HCT116 (cell line): ENCODE results near the gene RPTOR. TPM values are rescaled to one million over a fixed set of nuclear protein-coding genes. Genes with fewer than 3 reads are reported as not detected.

Experiments used
- ATAC-seq: fragments of 200-7000 bp; cut with Tn5 transposase; 2 replicates; pipeline ENCODE4 v1.9.1; 2020; ENCODE audit warnings: mild to moderate bottlenecking, moderate library complexity
- BruUV-seq: library from RNA; stranded (reverse); fragments of 400-500 nt; replicated peaks from 2 replicates; lab custom pipeline; 2021; lab: Mats Ljungman, UMichigan
- CTCF ChIA-PET: fragments of 300-600 bp; sonication (Branson Sonifier 250); formaldehyde crosslinking; loops from one replicate; lab custom pipeline; 2021; ENCODE audit warnings: antibody characterized with exemption; lab: Charles Lee
- POLR2A ChIA-PET: fragments of 300-600, 350-600 bp; sonication (Branson Sonifier 250); formaldehyde crosslinking; loops from one replicate; lab custom pipeline; 2021; ENCODE audit warnings: antibody characterized with exemption; lab: Charles Lee
- RAD21 ChIA-PET, 2 experiments: fragments of 300-600 bp; sonication (Branson Sonifier 250); formaldehyde crosslinking; loops; one replicate each; lab custom pipeline; 2023; ENCODE audit warnings: low total read pairs in 2 of 2; ENCODE audit not compliant: uncharacterized antibody in 2 of 2, unreplicated experiment in 2 of 2, low non-redundant PET in 1 of 2; lab: Charles Lee
- DNase-seq: peaks from one replicate; pipeline ENCODE4 v3.0.0-alpha.2; 2010; ENCODE audit warnings: low read depth, low spot score
- H2AFZ ChIP-seq: fragments of 200-600 bp; shearing (Covaris generic), sonication (generic); 2 replicates; pipeline ENCODE4 v1.6.1; 2017; ENCODE audit warnings: low read depth, mixed run types, mixed read lengths, antibody characterized with exemption, low read length; ENCODE audit not compliant: poor library complexity, severe bottlenecking
- H3K27ac ChIP-seq: 2 replicates; pipeline ENCODE4 v1.5.1; 2012; ENCODE audit warnings: low read depth, low read length
- H3K27me3 ChIP-seq: fragments of 200-600 bp; sonication (generic); 2 replicates; pipeline ENCODE4 v1.6.1; 2016; ENCODE audit warnings: mixed run types, low read length, mixed read lengths; ENCODE audit not compliant: insufficient read depth
- H3K36me3 ChIP-seq, 2 experiments: fragments of 200-500 bp in 1 of 2; fragments of 200-600 bp in 1 of 2; sonication (Bioruptor generic) in 1 of 2; sonication (generic) in 1 of 2; 2 replicates each; pipeline versions ENCODE4 v1.5.1 to v1.6.1; 2014 to 2016; ENCODE audit warnings: low read length in 2 of 2, inconsistent platforms in 1 of 2, mixed read lengths in 1 of 2, mixed run types in 1 of 2; ENCODE audit not compliant: insufficient read depth in 2 of 2, control insufficient read depth in 1 of 2
- H3K4me1 ChIP-seq, 2 experiments: fragments of 200-600 bp in 1 of 2; sonication (generic) in 1 of 2; 2 replicates each; pipeline versions ENCODE4 v1.5.1 to v1.6.1; 2012 to 2017; ENCODE audit warnings: low read length in 2 of 2, inconsistent platforms in 1 of 2, mild to moderate bottlenecking in 1 of 2, mixed read lengths in 1 of 2, mixed run types in 1 of 2, moderate library complexity in 1 of 2; ENCODE audit not compliant: insufficient read depth in 2 of 2, control insufficient read depth in 1 of 2
- H3K4me2 ChIP-seq: fragments of 200-600 bp; sonication (generic); 2 replicates; pipeline ENCODE4 v1.6.1; 2017; ENCODE audit warnings: mixed run types, low read length, mixed read lengths
- H3K4me3 ChIP-seq, 2 experiments: fragments of 200-600 bp in 1 of 2; sonication (generic) in 1 of 2; replicated peaks in 1 of 2; 2 replicates each; pipeline ENCODE4 v1.5.1; 2011 to 2016; ENCODE audit warnings: low read length in 2 of 2, control low read depth in 1 of 2, low read depth in 1 of 2, mild to moderate bottlenecking in 1 of 2, mixed read lengths in 1 of 2, mixed run types in 1 of 2
- H3K79me2 ChIP-seq: fragments of 200-600 bp; sonication (generic); 2 replicates; pipeline ENCODE4 v1.6.1; 2017; ENCODE audit warnings: mild to moderate bottlenecking, mixed run types, low read length, moderate library complexity, mixed read lengths; ENCODE audit not compliant: insufficient read depth
- H3K9ac ChIP-seq: fragments of 200-600 bp; sonication (generic); 2 replicates; pipeline ENCODE4 v1.6.1; 2016; ENCODE audit warnings: low read length, mixed read lengths
- H3K9me2 ChIP-seq: fragments of 200-600 bp; sonication (generic), shearing (Covaris generic); 2 replicates; pipeline ENCODE4 v1.6.1; 2017; ENCODE audit warnings: mixed run types, mild to moderate bottlenecking, moderate library complexity; ENCODE audit not compliant: insufficient read depth
- H3K9me3 ChIP-seq, 2 experiments: fragments of 200-500 bp in 1 of 2; fragments of 200-600 bp in 1 of 2; sonication (Bioruptor generic) in 1 of 2; sonication (generic) in 1 of 2; 2 replicates each; pipeline ENCODE4 v1.6.1; 2014 to 2017; ENCODE audit warnings: low read length in 2 of 2, mixed read lengths in 2 of 2, inconsistent platforms in 1 of 2, low read depth in 1 of 2, mild to moderate bottlenecking in 1 of 2, mixed run types in 1 of 2, moderate library complexity in 1 of 2; ENCODE audit not compliant: control insufficient read depth in 1 of 2, insufficient read depth in 1 of 2
- H4K20me1 ChIP-seq: fragments of 200-600 bp; sonication (generic), shearing (Covaris generic); 2 replicates; pipeline ENCODE4 v1.6.1; 2017; ENCODE audit warnings: mixed run types, mild to moderate bottlenecking, moderate library complexity; ENCODE audit not compliant: insufficient read depth
- CBX3 ChIP-seq: IDR thresholded peaks from 2 replicates; pipeline ENCODE4 v1.6.1; 2012; ENCODE audit warnings: low read depth
- ELF1 ChIP-seq: IDR thresholded peaks from 2 replicates; pipeline ENCODE4 v1.6.1; 2012; ENCODE audit warnings: low read depth, borderline replicate concordance
- EZH2phosphoT487 ChIP-seq: fragments of 200-600 bp; IDR thresholded peaks from 2 replicates; pipeline ENCODE4 v1.6.1; 2018; ENCODE audit warnings: antibody characterized with exemption, borderline replicate concordance
- FOSL1 ChIP-seq: IDR thresholded peaks from 2 replicates; pipeline ENCODE4 v1.6.1; 2012; ENCODE audit warnings: low read depth
- JUND ChIP-seq: IDR thresholded peaks from 2 replicates; pipeline ENCODE4 v1.6.1; 2012
- RAD21 ChIP-seq: IDR thresholded peaks from 2 replicates; pipeline ENCODE4 v1.6.1; 2012; ENCODE audit warnings: low read depth, mild to moderate bottlenecking
- SIN3A ChIP-seq: IDR thresholded peaks from 2 replicates; pipeline ENCODE4 v1.6.1; 2012; ENCODE audit warnings: low read depth
- SP1 ChIP-seq: IDR thresholded peaks from 2 replicates; pipeline ENCODE4 v1.6.1; 2012; ENCODE audit warnings: low read depth
- SRF ChIP-seq: IDR thresholded peaks from 2 replicates; pipeline ENCODE4 v1.6.1; 2012; ENCODE audit warnings: low read depth
- TCF7L2 ChIP-seq: IDR thresholded peaks from 2 replicates; pipeline ENCODE4 v1.7.0; 2011; ENCODE audit warnings: borderline replicate concordance, inconsistent platforms; ENCODE audit not compliant: insufficient read depth, insufficient read length; ENCODE audit errors: extremely low read depth
- YY1 ChIP-seq: IDR thresholded peaks from 2 replicates; pipeline ENCODE4 v1.6.1; 2011; ENCODE audit warnings: low read length, low read depth, moderate library complexity, mild to moderate bottlenecking; ENCODE audit not compliant: insufficient replicate concordance; ENCODE audit errors: extremely low read depth
- ZBTB33 ChIP-seq: IDR thresholded peaks from 2 replicates; pipeline ENCODE4 v1.6.1; 2011; ENCODE audit warnings: mild to moderate bottlenecking, low read length, moderate library complexity; ENCODE audit not compliant: insufficient replicate concordance; ENCODE audit errors: extremely low read depth
- ZNF274 ChIP-seq: fragments of 200-500 bp; sonication (Bioruptor generic); IDR thresholded peaks from 2 replicates; pipeline ENCODE4 v1.6.1; 2014; ENCODE audit warnings: mild to moderate bottlenecking, low read depth, low read length, inconsistent platforms
- intact Hi-C: fragments of 100-400 bp; cut with micrococcal nuclease; formaldehyde crosslinking; loops from 2 replicates; pipeline ENCODE4 v1.10.0; 2022
- total RNA-seq: library from RNA; stranded (reverse); gene quantifications from one replicate; pipeline ENCODE4 v1.2.1, GENCODE V29; 2021; ENCODE audit not compliant: unreplicated experiment
- TF ChIP-seq, protein P1 (sequence below): IDR thresholded peaks from 2 replicates; pipeline ENCODE4 v1.6.1; 2012
- TF ChIP-seq, protein P2 (sequence below): IDR thresholded peaks from 2 replicates; pipeline ENCODE4 v1.6.1; 2012
- TF ChIP-seq, protein P3 (sequence below): IDR thresholded peaks from 2 replicates; pipeline ENCODE4 v1.6.1; 2012; ENCODE audit warnings: low read depth

The RPTOR gene
- total RNA-seq, 1 experiment from 2014 or later: 69.5 TPM

DNA sequence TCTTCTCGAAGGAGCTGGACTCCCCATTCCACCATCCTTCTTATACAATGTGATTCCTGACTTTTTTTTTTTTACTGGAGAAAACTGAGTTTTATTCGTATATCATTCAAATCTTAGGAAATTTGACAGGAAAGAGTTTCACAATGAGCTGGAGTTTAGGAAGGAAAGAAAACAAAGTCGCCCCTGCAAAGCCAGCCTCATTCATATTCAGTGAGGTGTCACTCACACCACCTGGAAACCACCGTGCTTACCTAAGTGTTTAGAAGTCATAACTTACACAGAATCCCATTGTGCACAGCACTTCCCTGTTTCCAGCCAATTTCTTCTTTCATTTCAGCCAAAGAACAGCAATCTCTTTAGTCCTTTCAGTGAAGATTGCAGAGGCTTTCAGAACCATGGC is 356.7 kb downstream of the RPTOR start:
- no peak for TF ChIP-seq SP1
- TF ChIP-seq CBX3: no peak
- no peak for TF ChIP-seq TCF7L2
- no peak for TF ChIP-seq SIN3A
- no peak for TF ChIP-seq JUND
- no peak for TF ChIP-seq ZNF274
- TF ChIP-seq SRF: no peak
- TF ChIP-seq ELF1: no peak
- TF ChIP-seq EZH2phosphoT487: no peak
- TF ChIP-seq ZBTB33: no peak
- no peak for TF ChIP-seq RAD21
- no peak for TF ChIP-seq YY1
- TF ChIP-seq, protein P1, sequence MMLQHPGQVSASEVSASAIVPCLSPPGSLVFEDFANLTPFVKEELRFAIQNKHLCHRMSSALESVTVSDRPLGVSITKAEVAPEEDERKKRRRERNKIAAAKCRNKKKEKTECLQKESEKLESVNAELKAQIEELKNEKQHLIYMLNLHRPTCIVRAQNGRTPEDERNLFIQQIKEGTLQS: no peak
- TF ChIP-seq, protein P2, sequence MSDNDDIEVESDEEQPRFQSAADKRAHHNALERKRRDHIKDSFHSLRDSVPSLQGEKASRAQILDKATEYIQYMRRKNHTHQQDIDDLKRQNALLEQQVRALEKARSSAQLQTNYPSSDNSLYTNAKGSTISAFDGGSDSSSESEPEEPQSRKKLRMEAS: no peak
- TF ChIP-seq, protein P3, sequence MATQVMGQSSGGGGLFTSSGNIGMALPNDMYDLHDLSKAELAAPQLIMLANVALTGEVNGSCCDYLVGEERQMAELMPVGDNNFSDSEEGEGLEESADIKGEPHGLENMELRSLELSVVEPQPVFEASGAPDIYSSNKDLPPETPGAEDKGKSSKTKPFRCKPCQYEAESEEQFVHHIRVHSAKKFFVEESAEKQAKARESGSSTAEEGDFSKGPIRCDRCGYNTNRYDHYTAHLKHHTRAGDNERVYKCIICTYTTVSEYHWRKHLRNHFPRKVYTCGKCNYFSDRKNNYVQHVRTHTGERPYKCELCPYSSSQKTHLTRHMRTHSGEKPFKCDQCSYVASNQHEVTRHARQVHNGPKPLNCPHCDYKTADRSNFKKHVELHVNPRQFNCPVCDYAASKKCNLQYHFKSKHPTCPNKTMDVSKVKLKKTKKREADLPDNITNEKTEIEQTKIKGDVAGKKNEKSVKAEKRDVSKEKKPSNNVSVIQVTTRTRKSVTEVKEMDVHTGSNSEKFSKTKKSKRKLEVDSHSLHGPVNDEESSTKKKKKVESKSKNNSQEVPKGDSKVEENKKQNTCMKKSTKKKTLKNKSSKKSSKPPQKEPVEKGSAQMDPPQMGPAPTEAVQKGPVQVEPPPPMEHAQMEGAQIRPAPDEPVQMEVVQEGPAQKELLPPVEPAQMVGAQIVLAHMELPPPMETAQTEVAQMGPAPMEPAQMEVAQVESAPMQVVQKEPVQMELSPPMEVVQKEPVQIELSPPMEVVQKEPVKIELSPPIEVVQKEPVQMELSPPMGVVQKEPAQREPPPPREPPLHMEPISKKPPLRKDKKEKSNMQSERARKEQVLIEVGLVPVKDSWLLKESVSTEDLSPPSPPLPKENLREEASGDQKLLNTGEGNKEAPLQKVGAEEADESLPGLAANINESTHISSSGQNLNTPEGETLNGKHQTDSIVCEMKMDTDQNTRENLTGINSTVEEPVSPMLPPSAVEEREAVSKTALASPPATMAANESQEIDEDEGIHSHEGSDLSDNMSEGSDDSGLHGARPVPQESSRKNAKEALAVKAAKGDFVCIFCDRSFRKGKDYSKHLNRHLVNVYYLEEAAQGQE: no peak
- TF ChIP-seq FOSL1: no peak
- CTCF ChIA-PET: interaction anchor here (0.9 to 4.1 kb wide), 2 partner anchors 10 to 36 kb away, joined by 3 to 32 read pairs; no protein-coding TSS in a partner anchor
- no peaks in the 10 kb centered on the region for H3K9me3 ChIP-seq
- no peaks in the 10 kb centered on the region for H3K27me3 ChIP-seq
- no peaks in the 10 kb centered on the region for H4K20me1 ChIP-seq
- peaks cover 0 to 8% of the 10 kb centered on the region in 2 experiments; a peak in 2 of 4 replicates for H3K36me3 ChIP-seq
- RAD21 ChIA-PET: interaction anchor here in 1 of 2 experiments (0.6 kb wide), 1 partner anchor 1958 kb away, joined by 3 read pairs; no protein-coding TSS in a partner anchor
- intact Hi-C loops: no loop called here
- no peak overlapping the region for H2AFZ ChIP-seq
- no peak overlapping the region for H3K9ac ChIP-seq
- no TSS peak for BruUV-seq
- no peak overlapping the region for H3K4me3 ChIP-seq
- H3K9me2 ChIP-seq: no peaks in the 10 kb centered on the region
- peaks cover 0 to 5% of the 10 kb centered on the region in 2 experiments; a peak in 1 of 4 replicates for H3K4me1 ChIP-seq
- no peak overlapping the region for H3K4me2 ChIP-seq
- H3K27ac ChIP-seq: no peak overlapping the region
- POLR2A ChIA-PET: no interaction called here
- no peak for ATAC-seq
- H3K79me2 ChIP-seq: no peaks in the 10 kb centered on the region; the same call in 1 of the 2 replicates
- DNase-seq: no peak
